ENCODE results near the gene HOXD10. TPM values are rescaled to one million over a fixed set of nuclear protein-coding genes. Genes with fewer than 3 reads are reported as not detected.

The HOXD10 gene
- total and polyA plus RNA-seq, 2 of the 13 experiments (the other 11 are each of a cell fraction or from before 2014, with no cell fraction given) = not detected

- TF ChIP-seq, protein P1, sequence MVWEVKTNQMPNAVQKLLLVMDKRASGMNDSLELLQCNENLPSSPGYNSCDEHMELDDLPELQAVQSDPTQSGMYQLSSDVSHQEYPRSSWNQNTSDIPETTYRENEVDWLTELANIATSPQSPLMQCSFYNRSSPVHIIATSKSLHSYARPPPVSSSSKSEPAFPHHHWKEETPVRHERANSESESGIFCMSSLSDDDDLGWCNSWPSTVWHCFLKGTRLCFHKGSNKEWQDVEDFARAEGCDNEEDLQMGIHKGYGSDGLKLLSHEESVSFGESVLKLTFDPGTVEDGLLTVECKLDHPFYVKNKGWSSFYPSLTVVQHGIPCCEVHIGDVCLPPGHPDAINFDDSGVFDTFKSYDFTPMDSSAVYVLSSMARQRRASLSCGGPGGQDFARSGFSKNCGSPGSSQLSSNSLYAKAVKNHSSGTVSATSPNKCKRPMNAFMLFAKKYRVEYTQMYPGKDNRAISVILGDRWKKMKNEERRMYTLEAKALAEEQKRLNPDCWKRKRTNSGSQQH (CRISPR knock-in tag; IDR thresholded peaks at IDR 0.05; ENCODE audit: low read depth) = no peak
- TF ChIP-seq HCFC1 (IDR thresholded peaks at IDR 0.05; ENCODE audit: low read depth, low read length) (no peak), ATAD3A (CRISPR knock-in tag; IDR thresholded peaks at IDR 0.05) (no peak), RERE (CRISPR knock-in tag; IDR thresholded peaks at IDR 0.05; ENCODE audit: low read depth) (no peak), MAF1 (CRISPR knock-in tag; IDR thresholded peaks at IDR 0.05; ENCODE audit: borderline replicate concordance) (peak; percentile 79; the same call in 1 of the 2 replicates), ZSCAN30 (CRISPR knock-in tag; IDR thresholded peaks at IDR 0.05) (no peak), ZNF367 (CRISPR knock-in tag; IDR thresholded peaks at IDR 0.05; ENCODE audit: borderline replicate concordance) (no peak), ZSCAN25 (CRISPR knock-in tag; IDR thresholded peaks at IDR 0.05) (0 out of 2 replicates have a peak, but pooled peaks have one; percentile 38), SMYD3 (CRISPR knock-in tag; IDR thresholded peaks at IDR 0.05) (no peak), ZNF746 (CRISPR knock-in tag; IDR thresholded peaks at IDR 0.05) (no peak), JDP2 (CRISPR knock-in tag; IDR thresholded peaks at IDR 0.05; ENCODE audit: borderline replicate concordance) (no peak), MTERF4 (CRISPR knock-in tag; IDR thresholded peaks at IDR 0.05) (peak; percentile 72), DBP (CRISPR knock-in tag; IDR thresholded peaks at IDR 0.05; ENCODE audit: not compliant biosample characterization) (no peak), ZNF329 (CRISPR knock-in tag; IDR thresholded peaks at IDR 0.05; ENCODE audit: low read depth) (no peak), ZNF550 (CRISPR knock-in tag; IDR thresholded peaks at IDR 0.05; ENCODE audit: borderline replicate concordance) (no peak), ZNF776 (CRISPR knock-in tag; IDR thresholded peaks at IDR 0.05) (peak; percentile 69; the same call in 1 of the 2 replicates), ZNF441 (CRISPR knock-in tag; IDR thresholded peaks at IDR 0.05; ENCODE audit: borderline replicate concordance) (peak; percentile 40; the same call in 1 of the 2 replicates), MTF1 (CRISPR knock-in tag; IDR thresholded peaks at IDR 0.05) (no peak)
- TF ChIP-seq, protein P2, sequence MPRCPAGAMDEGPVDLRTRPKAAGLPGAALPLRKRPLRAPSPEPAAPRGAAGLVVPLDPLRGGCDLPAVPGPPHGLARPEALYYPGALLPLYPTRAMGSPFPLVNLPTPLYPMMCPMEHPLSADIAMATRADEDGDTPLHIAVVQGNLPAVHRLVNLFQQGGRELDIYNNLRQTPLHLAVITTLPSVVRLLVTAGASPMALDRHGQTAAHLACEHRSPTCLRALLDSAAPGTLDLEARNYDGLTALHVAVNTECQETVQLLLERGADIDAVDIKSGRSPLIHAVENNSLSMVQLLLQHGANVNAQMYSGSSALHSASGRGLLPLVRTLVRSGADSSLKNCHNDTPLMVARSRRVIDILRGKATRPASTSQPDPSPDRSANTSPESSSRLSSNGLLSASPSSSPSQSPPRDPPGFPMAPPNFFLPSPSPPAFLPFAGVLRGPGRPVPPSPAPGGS (CRISPR knock-in tag; IDR thresholded peaks at IDR 0.05) = peak; percentile 87; the same call in 1 of the 2 replicates
Measured at GRCh38 chr2:176088048-176088936, 28.3 kb upstream of the HOXD10 start (continued).

Data from HepG2 (cell line).